K562 (cell line): ENCODE measurements around the gene MDH2. TPM values are rescaled to one million over a fixed set of nuclear protein-coding genes. Genes with fewer than 3 reads are reported as not detected.
A peak's percentile ranks its signal among the peaks of the same experiment; 100 is the strongest.

Experiments used
- BCOR ChIP-seq: fragments of 450-650 bp; IDR thresholded peaks from 2 replicates; pipeline ENCODE4 v1.6.1; 2016
- GATAD2A ChIP-seq: fragments of 450-650 bp; IDR thresholded peaks from 2 replicates; pipeline ENCODE4 v1.6.1; 2017
- GTF2F1 ChIP-seq: IDR thresholded peaks from 2 replicates; pipeline ENCODE4 v1.6.1; 2011; ENCODE audit warnings: low read depth, low read length, improper control_type of control experiment
- HMG20B ChIP-seq: fragments of 250-450 bp; sonication (Bioruptor Pico); IDR thresholded peaks from 2 replicates; pipeline ENCODE4 v1.5.0; 2021; ENCODE audit warnings: mild to moderate bottlenecking
- MAZ ChIP-seq, 2 experiments: fragments of 450-650 bp in 1 of 2; sonication (generic) in 1 of 2; formaldehyde crosslinking; IDR thresholded peaks in 1 of 2; conservative IDR thresholded peaks in 1 of 2; 2 replicates each; pipeline versions ENCODE4 v1.4.0 to v1.5.0; 2020; ENCODE audit warnings: mild to moderate bottlenecking in 1 of 2, missing genetic modification reagents in 1 of 2
- PML ChIP-seq: IDR thresholded peaks from 2 replicates; pipeline ENCODE4 v1.6.1; 2012; ENCODE audit warnings: low read length, inconsistent platforms
- PURB ChIP-seq: sonication (generic); formaldehyde crosslinking; IDR thresholded peaks from 2 replicates; pipeline ENCODE4 v1.9.0; 2021; ENCODE audit warnings: low read depth, mild to moderate bottlenecking, missing genetic modification reagents
- SUPT5H ChIP-seq: fragments of 450-650 bp; IDR thresholded peaks from 2 replicates; pipeline ENCODE4 v1.6.1; 2016
- WHSC1 ChIP-seq: IDR thresholded peaks from one replicate; pipeline ENCODE4 v1.6.1; 2012; ENCODE audit warnings: low read length, control low read depth, inconsistent platforms
- ZFP36 ChIP-seq: fragments of 150-350 bp; IDR thresholded peaks from 2 replicates; pipeline ENCODE4 v1.6.1; 2018; ENCODE audit warnings: low read length, low read depth; ENCODE audit not compliant: partially characterized antibody
- ZNF165 ChIP-seq: fragments of 250-450 bp; sonication (Bioruptor Pico); IDR thresholded peaks from 2 replicates; pipeline ENCODE4 v1.4.0; 2020; ENCODE audit warnings: borderline replicate concordance
- ZNF324 ChIP-seq: fragments of 250-450 bp; sonication (Bioruptor Pico); IDR thresholded peaks from 2 replicates; pipeline ENCODE4 v1.4.0; 2020; ENCODE audit warnings: mild to moderate bottlenecking
- ZNF764 ChIP-seq: fragments of 250-450 bp; sonication (Bioruptor Pico); IDR thresholded peaks from 2 replicates; pipeline ENCODE4 v1.4.0; 2020; ENCODE audit warnings: low read depth, mild to moderate bottlenecking, moderate library complexity
- polyA plus RNA-seq, 8 experiments: library from polyadenylated mRNA; depleted of rRNA in 4 of 8; stranded (reverse) in 5 of 8; unstranded in 3 of 8; fragments of >200 nt; fragmentation: Nextera tagmentation in 2 of 8; fragmentation: Illumina TruSeq in 1 of 8; extraction: Ambion mirVana in 2 of 8; extraction: Trizol in 1 of 8; gene quantifications; 2 replicates each; pipeline versions ENCODE4 v1.2.1 to v1.2.3, GENCODE V29; 2011 to 2014; ENCODE audit warnings: inconsistent platforms in 1 of 8, missing spikeins in 1 of 8
- total RNA-seq, 7 experiments: library from RNA; depleted of rRNA in 6 of 7; stranded (reverse); fragments of >200 nt in 6 of 7; fragmentation: Illumina TruSeq in 2 of 7; extraction: Trizol in 2 of 7; gene quantifications; 2 replicates each; pipeline versions ENCODE4 v1.2.1 to v1.2.3, GENCODE V29; 2011 to 2021; ENCODE audit warnings: low replicate concordance in 1 of 7
- TF ChIP-seq, protein P1 (sequence below), 2 experiments: fragments of 450-650 bp in 1 of 2; sonication (generic) in 1 of 2; formaldehyde crosslinking in 1 of 2; IDR thresholded peaks; 2 replicates each; pipeline versions ENCODE4 v1.7.1 to v1.9.0; 2016 to 2022; ENCODE audit warnings: inconsistent platforms in 1 of 2, mild to moderate bottlenecking in 1 of 2, missing genetic modification reagents in 1 of 2
- TF ChIP-seq, protein P2 (sequence below): fragments of 450-650 bp; IDR thresholded peaks from 2 replicates; pipeline ENCODE4 v1.6.1; 2017; ENCODE audit warnings: antibody characterized with exemption
- TF ChIP-seq, protein P3 (sequence below): sonication (generic); formaldehyde crosslinking; IDR thresholded peaks from 2 replicates; pipeline ENCODE4 v1.8.0; 2022; ENCODE audit warnings: mild to moderate bottlenecking, missing genetic modification reagents
- TF ChIP-seq, protein P4 (sequence below): fragments of 450-650 bp; conservative IDR thresholded peaks from 2 replicates; pipeline ENCODE4 v1.6.1; 2016; ENCODE audit warnings: missing genetic modification characterization, low read depth, mild to moderate bottlenecking, missing compliant biosample characterization, moderate library complexity

MDH2 gene
- total and polyA plus RNA-seq, 9 of the 15 experiments (the other 6 are each of a cell fraction or from before 2014, with no cell fraction given), result 106 to 701 (median 242) TPM

DNA sequence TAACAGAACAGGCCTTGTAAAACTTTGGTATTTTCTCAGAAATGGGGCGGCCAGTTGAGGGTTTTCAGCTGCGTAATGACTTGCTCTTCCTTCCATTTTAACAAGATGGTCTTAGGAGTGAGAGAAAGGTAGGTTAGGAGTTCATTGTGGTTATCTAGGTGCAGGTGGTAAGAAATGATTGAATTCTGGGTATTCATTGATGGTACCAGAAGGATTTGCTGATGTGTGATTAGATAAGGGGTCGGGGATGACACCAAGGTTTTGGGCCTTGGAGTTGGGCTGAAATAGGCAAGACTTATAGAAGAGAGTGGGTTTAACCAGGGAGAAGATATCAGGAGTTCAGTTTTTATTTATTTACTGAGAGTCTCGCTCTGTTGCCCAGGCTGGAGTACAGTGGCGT, 2.6 kb downstream of the MDH2 start (continued):
- TF ChIP-seq, protein P1, sequence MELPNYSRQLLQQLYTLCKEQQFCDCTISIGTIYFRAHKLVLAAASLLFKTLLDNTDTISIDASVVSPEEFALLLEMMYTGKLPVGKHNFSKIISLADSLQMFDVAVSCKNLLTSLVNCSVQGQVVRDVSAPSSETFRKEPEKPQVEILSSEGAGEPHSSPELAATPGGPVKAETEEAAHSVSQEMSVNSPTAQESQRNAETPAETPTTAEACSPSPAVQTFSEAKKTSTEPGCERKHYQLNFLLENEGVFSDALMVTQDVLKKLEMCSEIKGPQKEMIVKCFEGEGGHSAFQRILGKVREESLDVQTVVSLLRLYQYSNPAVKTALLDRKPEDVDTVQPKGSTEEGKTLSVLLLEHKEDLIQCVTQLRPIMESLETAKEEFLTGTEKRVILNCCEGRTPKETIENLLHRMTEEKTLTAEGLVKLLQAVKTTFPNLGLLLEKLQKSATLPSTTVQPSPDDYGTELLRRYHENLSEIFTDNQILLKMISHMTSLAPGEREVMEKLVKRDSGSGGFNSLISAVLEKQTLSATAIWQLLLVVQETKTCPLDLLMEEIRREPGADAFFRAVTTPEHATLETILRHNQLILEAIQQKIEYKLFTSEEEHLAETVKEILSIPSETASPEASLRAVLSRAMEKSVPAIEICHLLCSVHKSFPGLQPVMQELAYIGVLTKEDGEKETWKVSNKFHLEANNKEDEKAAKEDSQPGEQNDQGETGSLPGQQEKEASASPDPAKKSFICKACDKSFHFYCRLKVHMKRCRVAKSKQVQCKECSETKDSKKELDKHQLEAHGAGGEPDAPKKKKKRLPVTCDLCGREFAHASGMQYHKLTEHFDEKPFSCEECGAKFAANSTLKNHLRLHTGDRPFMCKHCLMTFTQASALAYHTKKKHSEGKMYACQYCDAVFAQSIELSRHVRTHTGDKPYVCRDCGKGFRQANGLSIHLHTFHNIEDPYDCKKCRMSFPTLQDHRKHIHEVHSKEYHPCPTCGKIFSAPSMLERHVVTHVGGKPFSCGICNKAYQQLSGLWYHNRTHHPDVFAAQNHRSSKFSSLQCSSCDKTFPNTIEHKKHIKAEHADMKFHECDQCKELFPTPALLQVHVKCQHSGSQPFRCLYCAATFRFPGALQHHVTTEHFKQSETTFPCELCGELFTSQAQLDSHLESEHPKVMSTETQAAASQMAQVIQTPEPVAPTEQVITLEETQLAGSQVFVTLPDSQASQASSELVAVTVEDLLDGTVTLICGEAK (IDR thresholded peaks at IDR 0.05), result no peak
- TF ChIP-seq, protein P1 (CRISPR knock-in tag; IDR thresholded peaks at IDR 0.05), result no peak
- TF ChIP-seq, protein P2, sequence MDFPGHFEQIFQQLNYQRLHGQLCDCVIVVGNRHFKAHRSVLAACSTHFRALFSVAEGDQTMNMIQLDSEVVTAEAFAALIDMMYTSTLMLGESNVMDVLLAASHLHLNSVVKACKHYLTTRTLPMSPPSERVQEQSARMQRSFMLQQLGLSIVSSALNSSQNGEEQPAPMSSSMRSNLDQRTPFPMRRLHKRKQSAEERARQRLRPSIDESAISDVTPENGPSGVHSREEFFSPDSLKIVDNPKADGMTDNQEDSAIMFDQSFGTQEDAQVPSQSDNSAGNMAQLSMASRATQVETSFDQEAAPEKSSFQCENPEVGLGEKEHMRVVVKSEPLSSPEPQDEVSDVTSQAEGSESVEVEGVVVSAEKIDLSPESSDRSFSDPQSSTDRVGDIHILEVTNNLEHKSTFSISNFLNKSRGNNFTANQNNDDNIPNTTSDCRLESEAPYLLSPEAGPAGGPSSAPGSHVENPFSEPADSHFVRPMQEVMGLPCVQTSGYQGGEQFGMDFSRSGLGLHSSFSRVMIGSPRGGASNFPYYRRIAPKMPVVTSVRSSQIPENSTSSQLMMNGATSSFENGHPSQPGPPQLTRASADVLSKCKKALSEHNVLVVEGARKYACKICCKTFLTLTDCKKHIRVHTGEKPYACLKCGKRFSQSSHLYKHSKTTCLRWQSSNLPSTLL, result no peak
- TF ChIP-seq BCOR (no peak), GATAD2A (0 out of 2 replicates have a peak, but pooled peaks have one; percentile 51), WHSC1 (no peak), ZFP36 (no peak), ZNF764 (CRISPR knock-in tag) (no peak), ZNF324 (CRISPR knock-in tag) (no peak), MAZ (CRISPR knock-in tag; conservative IDR thresholded peaks at IDR 0.05 in 1 of 2, IDR thresholded peaks at IDR 0.05 in 1 of 2) (no peak), SUPT5H (0 out of 2 replicates have a peak, but pooled peaks have one; percentile 1), ZNF165 (CRISPR knock-in tag) (no peak), GTF2F1 (no peak), HMG20B (CRISPR knock-in tag) (no peak), PURB (CRISPR knock-in tag) (no peak), PML (0 out of 2 replicates have a peak, but pooled peaks have one; percentile 41)
- TF ChIP-seq, protein P3, sequence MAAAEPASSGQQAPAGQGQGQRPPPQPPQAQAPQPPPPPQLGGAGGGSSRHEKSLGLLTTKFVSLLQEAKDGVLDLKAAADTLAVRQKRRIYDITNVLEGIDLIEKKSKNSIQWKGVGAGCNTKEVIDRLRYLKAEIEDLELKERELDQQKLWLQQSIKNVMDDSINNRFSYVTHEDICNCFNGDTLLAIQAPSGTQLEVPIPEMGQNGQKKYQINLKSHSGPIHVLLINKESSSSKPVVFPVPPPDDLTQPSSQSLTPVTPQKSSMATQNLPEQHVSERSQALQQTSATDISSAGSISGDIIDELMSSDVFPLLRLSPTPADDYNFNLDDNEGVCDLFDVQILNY, result no peak
- TF ChIP-seq, protein P4, sequence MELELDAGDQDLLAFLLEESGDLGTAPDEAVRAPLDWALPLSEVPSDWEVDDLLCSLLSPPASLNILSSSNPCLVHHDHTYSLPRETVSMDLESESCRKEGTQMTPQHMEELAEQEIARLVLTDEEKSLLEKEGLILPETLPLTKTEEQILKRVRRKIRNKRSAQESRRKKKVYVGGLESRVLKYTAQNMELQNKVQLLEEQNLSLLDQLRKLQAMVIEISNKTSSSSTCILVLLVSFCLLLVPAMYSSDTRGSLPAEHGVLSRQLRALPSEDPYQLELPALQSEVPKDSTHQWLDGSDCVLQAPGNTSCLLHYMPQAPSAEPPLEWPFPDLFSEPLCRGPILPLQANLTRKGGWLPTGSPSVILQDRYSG (tag), result no peak
